Esophagus mucosa (tissue), 1 donor: ENCODE measurements around the gene LRTM2. TPM values are rescaled to one million over a fixed set of nuclear protein-coding genes. Genes with fewer than 3 reads are reported as not detected.

ENCODE experiments used
- ATAC-seq: fragments of 200-7000 bp; cut with Tn5 transposase; one replicate; pipeline ENCODE4 v1.9.1; 2020
- total RNA-seq: library from RNA; stranded (reverse); gene quantifications from one replicate; pipeline ENCODE4 v1.2.4, GENCODE V29; 2023
- donor health status: DM: yes; HTN: yes; CAD: no.

The LRTM2 gene
- total RNA-seq, 1 donor from 2014 or later = not detected

DNA sequence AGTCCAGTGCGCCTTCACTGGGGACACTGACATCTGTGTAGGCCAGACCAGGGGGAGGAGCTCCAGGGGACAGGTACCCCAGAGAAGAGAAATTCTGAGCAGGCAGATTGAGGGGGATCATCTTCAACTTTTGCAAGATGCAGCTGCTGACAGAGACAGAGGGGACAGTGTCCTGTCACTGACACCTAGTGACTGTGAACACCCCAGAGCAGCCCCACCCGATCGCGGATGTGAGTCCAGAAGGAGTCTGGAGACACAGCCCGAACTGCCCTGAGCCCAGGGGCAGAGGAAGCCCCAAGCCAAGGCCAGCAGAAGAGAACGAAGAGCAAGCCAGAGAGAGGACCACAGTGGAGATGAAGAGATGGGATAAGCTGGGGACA, 21.7 kb upstream of the LRTM2 start:
- no peak for ATAC-seq

- ATAC-seq = no peak
These were observed 21.1 kb upstream of the LRTM2 start for GRCh38 chr12:1799051-1799881.

DNA sequence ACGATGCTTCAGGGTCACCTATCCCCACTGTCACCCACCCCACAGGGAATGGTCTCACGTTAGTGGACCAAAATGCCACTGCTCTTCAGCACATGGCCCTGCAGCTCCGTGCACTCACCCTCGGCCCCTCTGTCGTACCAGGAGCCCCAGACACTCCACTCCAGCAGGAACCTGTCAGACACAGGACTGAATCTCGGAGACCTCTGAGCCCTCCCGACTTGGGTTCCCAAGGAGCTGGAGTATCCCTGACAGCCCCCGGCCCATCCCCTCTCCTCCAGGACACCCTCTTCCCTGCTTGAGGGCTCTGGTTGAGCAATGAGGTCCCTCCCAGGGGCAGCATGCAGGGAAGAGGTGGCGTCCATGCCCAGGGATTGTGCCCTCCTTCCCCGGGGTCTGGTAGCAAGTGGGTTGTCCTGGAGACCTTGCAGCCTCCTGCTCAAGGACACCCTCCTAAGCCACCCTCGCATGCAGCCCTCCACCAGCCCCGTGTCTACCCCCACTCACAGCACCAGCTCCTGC, 20.4 kb upstream of the LRTM2 start:
- ATAC-seq = no peak

DNA sequence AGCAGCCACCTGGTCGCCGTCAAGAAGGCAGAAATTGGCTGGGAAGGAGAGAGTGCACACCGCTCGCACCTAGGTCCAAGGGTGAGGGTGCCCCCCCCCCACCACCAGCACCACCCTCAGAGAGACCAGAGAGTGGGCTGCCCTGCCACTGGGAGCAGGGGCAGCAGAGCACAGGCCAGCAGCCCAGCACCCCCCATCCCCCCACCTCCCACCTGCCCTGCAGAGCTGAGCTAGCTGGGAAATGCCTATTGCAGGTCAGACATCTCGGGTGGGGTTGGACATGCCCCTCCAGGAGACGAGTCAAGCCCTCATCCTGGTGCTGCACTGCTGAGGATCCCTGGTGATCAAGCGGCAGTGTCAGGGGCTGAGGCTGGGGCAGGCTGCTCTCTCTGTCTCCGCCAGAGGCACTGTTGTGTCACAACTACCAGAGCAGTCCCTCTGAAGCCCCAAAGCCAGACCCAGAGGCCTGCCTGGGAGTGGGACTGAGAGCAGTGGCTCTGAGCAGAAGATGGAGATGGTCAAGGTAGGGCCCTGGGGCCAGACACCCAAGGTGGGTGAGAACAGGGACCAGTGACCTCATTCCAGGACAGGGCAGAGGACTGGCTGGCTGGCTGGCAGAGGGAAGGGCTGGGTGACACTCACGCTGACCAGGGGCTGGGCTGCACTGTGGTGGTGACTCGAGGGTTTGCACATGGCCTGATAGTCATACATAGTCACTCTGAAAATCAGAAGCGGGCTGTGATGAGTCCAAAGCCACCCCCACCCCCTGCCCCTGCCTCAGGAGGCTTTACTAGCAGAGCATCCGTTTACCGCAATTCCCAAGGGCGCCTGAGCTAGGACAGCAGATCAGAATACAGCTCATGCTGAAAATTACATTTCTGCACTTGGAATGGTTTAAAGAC, 19.7 kb upstream of the LRTM2 start:
- no peak for ATAC-seq

- no peak for ATAC-seq
These were observed 18.9 kb upstream of the LRTM2 start for GRCh38 chr12:1801303-1801975.

DNA sequence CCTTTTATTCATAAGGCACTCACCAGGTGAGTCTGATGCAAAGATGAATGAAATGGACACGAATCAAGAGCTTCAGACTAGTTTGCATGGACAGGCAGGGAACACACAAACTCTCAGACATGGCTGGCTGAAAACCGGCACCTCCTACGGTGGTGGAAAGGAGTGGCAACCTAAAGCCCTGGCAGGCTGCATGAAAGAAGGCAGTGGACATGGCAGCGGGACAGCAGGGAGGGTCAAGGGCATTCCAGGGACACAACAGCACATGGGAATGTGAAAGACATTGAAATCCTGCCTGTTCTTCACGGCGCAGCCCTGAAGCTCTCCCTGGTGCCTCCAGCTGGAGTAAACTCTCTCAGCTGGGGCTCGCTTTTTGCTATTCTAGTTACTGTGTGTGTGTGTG, 16.6 kb upstream of the LRTM2 start:
- ATAC-seq = no peak

- ATAC-seq = peak; percentile 79
These were observed 15.6 kb upstream of the LRTM2 start for GRCh38 chr12:1804545-1805332.

GRCh38 chr12:1805441-1806081, 14.8 kb upstream of the LRTM2 start:
- no peak for ATAC-seq

GRCh38 chr12:1806301-1807086, 13.9 kb upstream of the LRTM2 start:
- no peak for ATAC-seq

DNA sequence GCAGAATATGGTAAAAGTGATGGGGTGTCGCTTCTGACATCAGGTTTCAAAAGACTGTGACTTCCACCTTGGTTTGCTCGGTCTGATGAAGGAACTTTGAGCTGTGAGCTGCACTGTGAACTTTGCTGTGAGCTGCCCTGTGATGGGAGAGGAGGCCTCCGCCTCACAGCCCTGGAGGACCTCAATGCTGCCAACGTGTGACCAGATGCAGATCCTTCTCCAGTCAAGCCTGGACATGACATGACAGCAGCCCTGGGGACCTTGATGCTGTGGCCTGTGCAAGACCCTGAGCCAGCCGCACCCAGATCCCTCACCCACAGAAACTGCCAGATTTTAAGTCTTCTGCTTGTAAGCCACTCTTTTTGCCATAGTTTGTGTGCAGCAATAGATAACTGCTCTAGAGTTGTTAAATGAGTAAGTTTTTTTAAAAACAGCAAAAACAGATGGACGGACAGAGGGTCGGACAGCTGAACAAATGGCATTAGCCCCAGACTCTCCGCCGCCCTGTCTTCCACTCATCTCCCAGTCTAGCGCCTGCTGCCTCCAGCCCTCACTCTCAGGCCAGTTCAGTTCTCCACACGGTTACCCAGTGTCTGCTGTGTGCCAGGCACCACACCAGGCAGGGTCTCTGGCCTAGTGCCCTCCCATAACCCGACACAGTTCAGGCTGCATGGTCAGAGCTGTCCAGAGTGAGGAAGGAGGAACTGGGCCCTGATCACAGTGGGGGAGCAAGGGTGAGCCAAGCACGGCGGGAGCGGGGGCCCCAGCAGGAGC, 13.1 kb upstream of the LRTM2 start:
- ATAC-seq = no peak

DNA sequence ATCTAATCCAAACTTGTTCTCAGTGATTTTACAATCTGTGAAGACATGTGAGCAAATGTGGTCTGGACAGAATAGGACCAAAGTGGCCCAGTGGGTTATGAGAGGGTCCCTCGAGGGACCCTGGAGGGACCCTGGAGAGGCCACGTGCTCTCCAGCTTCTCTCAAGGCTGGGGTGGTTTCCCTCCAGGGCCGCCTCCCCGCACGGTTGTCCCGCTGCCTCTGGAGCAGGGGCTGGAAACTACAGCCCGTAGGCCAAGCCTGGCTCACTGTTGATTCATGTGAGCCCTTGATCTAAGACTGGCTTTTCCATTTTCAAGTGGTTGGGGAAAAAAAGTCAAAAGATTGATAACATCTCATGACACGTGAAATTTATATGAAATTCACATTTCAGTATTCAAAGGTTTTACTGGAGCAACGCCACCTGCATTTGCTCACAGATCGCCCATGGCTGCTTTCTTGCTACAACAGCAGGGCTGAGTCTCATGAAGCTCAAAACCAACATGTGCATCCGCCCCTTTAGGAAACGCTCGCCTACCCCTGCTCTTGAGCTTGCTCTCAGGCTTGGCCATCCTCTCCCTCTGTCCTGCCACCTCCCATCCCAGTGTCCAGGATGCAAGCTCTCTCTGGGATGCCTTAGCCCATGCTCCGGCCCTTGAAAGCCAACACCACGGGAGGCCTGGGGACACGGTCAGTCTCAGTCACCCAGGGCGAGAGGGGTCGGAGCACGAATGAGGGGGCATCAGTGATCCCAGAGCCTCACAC, 12.1 kb upstream of the LRTM2 start:
- ATAC-seq = no peak

DNA sequence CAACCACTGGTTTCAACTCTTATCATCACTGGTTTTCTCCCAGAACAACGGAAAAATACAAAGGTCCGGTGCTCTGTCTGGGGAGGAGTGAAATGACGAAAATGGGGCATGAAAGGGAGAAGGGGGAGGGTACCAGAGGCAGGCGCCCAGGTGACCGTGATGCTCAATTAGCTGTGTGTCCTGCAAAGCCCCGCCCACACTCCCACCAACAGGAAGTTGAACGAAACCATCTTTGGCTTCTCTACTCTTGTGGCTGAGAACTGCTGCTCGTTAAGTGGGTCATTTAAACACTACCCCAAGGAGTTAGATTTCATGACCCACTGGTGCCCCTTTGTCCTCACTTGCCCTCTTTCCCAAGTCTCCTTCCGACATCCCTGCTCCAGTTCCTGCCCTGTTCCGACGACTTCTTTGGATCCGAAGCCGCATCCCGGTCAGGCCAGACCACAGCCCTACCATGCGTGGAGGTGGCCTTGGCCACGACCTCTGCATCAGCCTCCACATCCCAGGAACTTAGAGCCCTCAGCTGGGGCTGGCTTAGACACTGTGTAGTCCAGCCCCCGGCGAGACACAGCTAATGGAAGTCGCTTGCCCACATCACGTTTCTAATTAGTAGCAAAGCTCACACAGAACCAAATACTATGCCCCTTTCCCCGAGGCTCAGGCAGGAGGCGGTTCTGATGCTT, 11.4 kb upstream of the LRTM2 start:
- ATAC-seq = no peak

- no peak for ATAC-seq
These were observed 10.7 kb upstream of the LRTM2 start for GRCh38 chr12:1809591-1810190.

DNA sequence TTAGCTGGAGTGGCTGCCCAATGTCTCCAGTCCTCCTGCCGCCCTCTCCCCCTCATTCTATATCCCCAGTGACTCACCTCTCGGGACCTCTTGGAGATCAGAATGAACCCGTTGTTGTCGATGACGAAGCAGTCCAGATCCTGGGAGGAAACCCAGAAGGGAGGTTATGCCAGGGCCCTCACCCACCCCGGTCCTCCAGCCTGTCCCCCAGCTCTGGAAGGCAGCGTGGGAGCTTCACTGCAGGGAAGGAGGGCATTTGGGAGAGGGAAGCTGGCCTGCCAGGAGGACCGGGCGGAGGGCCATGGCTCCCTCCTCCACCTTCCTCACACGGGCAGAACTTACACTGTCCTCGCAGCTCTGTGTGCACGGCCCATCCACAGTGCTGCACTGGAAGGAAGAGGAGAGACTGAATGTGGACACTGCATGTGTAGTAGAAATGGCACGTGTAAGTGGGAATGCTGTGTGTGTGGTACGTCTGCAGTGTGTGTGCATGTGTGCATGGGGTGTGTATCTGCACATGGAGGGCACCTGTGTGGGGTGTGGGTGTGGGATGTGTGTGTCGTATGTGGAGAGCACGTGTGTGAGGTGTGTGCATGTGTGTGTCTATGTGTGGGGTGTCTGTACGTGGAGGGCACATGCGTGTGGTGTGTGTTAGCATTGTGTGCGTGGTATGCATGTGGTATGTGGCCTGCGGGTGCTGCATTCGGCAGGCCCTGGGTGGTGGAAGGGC, 10.0 kb upstream of the LRTM2 start:
- no peak for ATAC-seq

DNA sequence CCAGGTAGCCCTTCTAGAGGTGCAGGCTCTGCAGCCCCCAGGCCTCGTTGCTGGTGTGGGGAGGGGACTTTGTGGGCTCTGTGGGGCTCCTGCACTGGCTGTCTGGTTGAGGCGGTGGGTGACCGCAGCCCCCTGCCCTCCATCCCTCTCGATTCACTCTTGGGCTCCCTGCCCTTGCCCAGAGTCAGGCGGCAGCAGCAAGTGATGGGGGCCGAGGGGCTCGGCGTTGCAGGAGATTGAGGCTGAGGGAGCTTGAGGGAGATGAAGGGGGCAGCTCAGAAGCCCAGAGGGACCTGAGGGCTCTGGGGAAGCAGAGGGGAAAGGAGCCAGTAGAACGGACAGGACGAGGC, 9.5 kb upstream of the LRTM2 start:
- ATAC-seq = no peak

GRCh38 chr12:1811281-1811947, 9.0 kb upstream of the LRTM2 start:
- ATAC-seq = peak; percentile 19

DNA sequence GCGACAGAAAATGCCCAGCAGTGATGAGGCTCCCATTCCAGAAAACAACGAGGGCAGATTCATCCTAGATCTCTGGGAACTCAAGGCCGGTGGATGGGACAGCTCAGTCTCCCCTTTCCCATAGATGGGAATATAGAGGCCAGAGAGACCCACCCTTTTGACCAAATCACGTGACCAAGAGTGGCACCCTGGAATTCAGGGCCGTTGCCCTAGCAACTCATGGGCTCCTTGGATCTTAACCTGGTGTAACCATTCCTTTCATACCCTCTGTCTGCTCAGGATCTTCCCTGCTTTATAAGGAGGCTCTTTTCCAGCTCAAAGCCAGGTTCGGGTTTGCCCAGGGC, 8.4 kb upstream of the LRTM2 start:
- ATAC-seq = no peak
